ENCODE measurements around the gene FARP1.

DNA sequence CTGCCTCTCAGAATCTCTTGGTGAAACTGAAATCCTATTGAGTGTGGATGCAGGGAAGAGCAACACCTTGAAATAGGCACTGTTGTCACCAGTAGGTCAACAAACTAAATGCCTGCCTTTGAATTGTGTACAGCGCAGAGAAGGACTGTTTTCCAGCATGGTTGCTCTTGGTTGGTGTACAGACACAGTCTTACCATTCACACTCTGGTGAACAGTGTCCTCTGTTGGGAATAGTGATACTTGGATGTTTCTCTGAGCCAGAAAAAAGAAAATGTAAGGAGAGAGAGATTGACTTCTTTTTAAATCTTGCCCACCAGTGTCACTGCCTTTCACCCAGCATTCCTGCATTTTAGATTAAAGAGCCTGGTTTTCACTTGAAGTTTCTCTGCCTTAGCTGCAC lies 254.3 kb downstream of the FARP1 start:
- TF ChIP-seq, protein P1, sequence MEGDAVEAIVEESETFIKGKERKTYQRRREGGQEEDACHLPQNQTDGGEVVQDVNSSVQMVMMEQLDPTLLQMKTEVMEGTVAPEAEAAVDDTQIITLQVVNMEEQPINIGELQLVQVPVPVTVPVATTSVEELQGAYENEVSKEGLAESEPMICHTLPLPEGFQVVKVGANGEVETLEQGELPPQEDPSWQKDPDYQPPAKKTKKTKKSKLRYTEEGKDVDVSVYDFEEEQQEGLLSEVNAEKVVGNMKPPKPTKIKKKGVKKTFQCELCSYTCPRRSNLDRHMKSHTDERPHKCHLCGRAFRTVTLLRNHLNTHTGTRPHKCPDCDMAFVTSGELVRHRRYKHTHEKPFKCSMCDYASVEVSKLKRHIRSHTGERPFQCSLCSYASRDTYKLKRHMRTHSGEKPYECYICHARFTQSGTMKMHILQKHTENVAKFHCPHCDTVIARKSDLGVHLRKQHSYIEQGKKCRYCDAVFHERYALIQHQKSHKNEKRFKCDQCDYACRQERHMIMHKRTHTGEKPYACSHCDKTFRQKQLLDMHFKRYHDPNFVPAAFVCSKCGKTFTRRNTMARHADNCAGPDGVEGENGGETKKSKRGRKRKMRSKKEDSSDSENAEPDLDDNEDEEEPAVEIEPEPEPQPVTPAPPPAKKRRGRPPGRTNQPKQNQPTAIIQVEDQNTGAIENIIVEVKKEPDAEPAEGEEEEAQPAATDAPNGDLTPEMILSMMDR (IDR thresholded peaks at IDR 0.05; ENCODE audit: low read depth, low read length, poor library complexity, severe bottlenecking), result no peak
- TF ChIP-seq EZH2phosphoT487 (IDR thresholded peaks at IDR 0.05; ENCODE audit: borderline replicate concordance, low read length), result no peak

Data from DOHH2 (cell line).